GM21423 (cell line): ENCODE measurements around the gene ECI1.
"Not testable (repeated sequence)": the region's sequence is repeated elsewhere in the genome, so short reads cannot be mapped to it uniquely, and the experiment has no call there.

Experiments used
- ATAC-seq: cut with Tn5 transposase; IDR thresholded peaks from one replicate; pipeline ENCODE4 v1.9.1; 2021; ENCODE audit warnings: mild to moderate bottlenecking, moderate library complexity; ENCODE audit not compliant: unreplicated experiment

The ECI1 gene

GRCh38 chr16:2280461-2280860 lies 29.1 kb upstream of the ECI1 start:
- no peak for ATAC-seq

GRCh38 chr16:2278956-2279800 lies 27.8 kb upstream of the ECI1 start:
- no peak for ATAC-seq

- ATAC-seq = no peak
Observed at GRCh38 chr16:2278272-2278608, 26.9 kb upstream of the ECI1 start.

- no peak for ATAC-seq
Observed at GRCh38 chr16:2277466-2278271, 26.3 kb upstream of the ECI1 start.

GRCh38 chr16:2276368-2277195 lies 25.2 kb upstream of the ECI1 start:
- ATAC-seq = no peak

GRCh38 chr16:2275476-2276367 lies 24.3 kb upstream of the ECI1 start:
- ATAC-seq = no peak

GRCh38 chr16:2273931-2274330 lies 22.5 kb upstream of the ECI1 start:
- ATAC-seq = no peak

GRCh38 chr16:2273484-2273883 lies 22.1 kb upstream of the ECI1 start:
- no peak for ATAC-seq

GRCh38 chr16:2271848-2272461 lies 20.6 kb upstream of the ECI1 start:
- no peak for ATAC-seq

GRCh38 chr16:2270588-2271470 lies 19.4 kb upstream of the ECI1 start:
- ATAC-seq = no peak

- ATAC-seq = no peak
Observed at GRCh38 chr16:2270070-2270462, 18.7 kb upstream of the ECI1 start.

- ATAC-seq = peak; percentile 73
Observed at GRCh38 chr16:2267913-2268666, 16.7 kb upstream of the ECI1 start, which contains the start of gene RNPS1. TSS of gene RNPS1 (minus strand) at chr16:2268126. CDS start at chr16:2264643, 3,483 bp downstream.

- peak; percentile 59 for ATAC-seq
Observed at GRCh38 chr16:2267505-2267912, 16.1 kb upstream of the ECI1 start.

GRCh38 chr16:2266887-2267286 lies 15.5 kb upstream of the ECI1 start:
- ATAC-seq = not testable (repeated sequence)

GRCh38 chr16:2263026-2263425 lies 11.6 kb upstream of the ECI1 start:
- ATAC-seq = not testable (repeated sequence)

- ATAC-seq = no peak
Observed at GRCh38 chr16:2260250-2260649, 8.9 kb upstream of the ECI1 start.

- ATAC-seq = not testable (repeated sequence)
Observed at GRCh38 chr16:2258530-2258929, 7.1 kb upstream of the ECI1 start.

- ATAC-seq = no peak
Observed at GRCh38 chr16:2257726-2258125, 6.3 kb upstream of the ECI1 start.
